GM18873 (cell line): ENCODE measurements around the gene CTCF.

ENCODE experiments used
- ATAC-seq: cut with Tn5 transposase; IDR thresholded peaks from one replicate; pipeline ENCODE4 v1.9.1; 2021; ENCODE audit warnings: mild to moderate bottlenecking, moderate library complexity, moderate number of reproducible peaks; ENCODE audit not compliant: unreplicated experiment, low FRiP score

The CTCF gene

DNA sequence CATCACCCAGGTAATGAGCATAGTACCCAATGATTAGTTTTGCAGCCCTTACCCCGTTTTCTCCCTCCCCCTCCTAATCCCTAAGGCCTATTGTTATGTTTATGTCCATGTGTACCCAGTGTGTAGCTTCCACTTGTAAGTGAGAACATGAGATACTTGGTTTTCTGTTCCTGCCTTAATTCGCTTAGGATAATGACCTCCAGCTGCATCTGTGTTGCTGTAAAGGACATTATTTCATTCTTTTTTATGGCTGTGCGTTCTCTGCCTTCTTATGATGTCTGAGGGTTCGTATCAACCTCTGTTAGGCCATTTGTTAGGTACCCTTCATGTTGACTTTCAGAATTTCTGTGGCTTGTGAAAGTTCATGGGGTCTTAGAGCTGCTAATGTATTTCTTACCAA lies 31.0 kb downstream of the CTCF start:
- ATAC-seq, result no peak

DNA sequence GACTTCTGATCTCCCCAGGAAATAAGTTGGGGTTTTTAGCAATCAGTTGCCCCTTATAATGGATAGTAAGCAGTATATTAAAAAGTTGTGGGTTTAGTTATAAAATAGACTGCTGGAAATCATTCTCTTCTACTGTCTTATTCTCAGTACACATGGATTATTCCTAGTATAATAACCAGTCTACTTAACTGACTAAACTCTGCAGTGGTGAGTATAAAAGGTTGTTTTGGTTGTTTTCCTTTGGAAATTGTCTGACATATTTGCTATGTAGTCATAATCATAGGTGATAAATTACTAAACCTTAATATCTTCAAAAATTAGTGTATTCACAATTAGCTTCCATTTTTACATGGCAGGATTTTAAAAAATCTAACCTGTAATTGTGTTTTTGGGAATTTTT lies 31.4 kb downstream of the CTCF start:
- no peak for ATAC-seq

DNA sequence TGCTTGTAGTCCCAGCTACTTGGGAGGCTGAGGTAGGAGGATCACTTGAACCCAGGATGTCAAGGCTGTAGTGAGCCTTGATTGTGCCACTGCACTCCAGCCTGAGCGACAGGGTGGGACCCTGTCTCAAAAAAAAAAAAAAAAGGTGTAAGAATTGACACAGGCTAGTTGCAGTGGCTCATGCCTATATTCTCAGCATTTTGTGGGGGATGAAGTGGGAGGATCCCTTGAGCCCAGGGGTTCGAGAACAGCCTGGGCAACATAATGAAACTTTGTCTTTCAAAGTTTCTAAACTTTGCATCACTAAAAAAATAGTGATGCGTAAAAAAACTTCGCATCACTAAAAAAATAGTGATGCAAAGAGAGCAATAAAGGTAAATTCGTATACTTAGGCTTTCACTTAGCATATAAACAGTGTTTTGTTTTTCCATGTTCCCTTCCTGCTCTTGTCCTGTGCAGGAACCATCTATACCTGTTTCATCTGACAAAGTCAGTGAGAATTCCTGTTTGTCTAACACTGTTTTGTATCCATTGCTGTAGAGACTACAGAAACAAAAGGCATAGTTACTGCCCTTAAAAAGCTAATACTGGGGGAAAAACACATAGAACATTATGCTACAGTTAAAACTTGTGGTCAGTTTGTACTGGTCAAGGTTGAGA lies 32.1 kb downstream of the CTCF start:
- ATAC-seq, result no peak

DNA sequence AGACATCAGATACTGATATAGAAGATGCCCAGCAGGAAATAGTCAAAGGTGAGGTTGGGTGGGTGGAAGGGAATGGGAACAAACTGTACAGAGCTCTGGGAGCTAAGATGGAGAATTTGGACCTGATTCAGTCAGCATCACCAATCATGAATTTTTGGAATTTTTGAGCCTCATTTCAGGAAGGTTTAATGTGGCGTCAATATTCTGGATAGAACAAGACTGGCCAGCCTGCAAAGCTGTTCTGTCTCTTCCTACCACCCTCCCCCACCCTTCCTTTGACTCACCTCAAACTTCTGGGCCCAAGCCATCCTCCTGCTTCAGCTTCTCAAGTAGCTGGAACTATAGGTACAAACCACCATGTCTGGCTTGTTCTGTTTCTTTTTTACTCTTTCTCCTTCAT lies 32.6 kb downstream of the CTCF start:
- no peak for ATAC-seq

DNA sequence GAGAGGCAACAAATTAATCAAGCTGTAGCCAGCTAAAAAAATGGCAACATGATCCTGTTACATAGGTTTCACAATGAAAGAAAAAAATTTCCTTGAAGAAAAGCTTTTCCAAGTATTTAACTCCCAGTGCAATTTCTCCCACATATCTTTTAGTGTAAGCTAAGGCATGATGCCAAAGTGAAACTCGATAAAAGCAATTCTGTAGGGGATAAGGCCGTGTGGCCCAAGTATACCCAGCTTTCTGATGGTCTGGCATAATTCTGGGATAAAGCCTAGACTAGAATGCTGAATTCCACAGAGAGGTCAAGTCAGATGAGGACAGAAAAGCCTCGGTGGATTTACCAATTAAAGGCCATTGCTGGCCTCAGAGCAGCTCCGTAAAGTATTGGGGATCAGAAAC lies 36.2 kb downstream of the CTCF start:
- ATAC-seq, result no peak

DNA sequence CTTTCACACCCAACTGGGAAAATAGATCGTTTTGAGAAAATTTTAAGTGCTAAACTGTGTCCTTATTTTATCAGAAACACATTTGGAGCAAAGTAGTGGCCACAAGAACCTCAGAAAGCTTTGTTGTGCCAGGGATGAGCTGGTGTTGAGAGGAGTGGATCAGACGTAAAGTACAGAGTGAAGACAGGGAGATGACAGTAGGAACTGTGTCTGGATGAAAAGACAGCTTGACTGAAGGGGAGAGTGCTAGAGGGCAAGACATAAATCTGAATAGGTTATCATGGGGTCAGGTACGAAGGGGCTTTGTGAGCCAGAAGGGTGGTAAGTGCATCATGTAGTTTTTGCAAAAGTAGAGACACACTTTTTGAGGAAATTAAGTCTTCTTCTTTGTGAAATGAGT lies 43.3 kb downstream of the CTCF start:
- no peak for ATAC-seq

DNA sequence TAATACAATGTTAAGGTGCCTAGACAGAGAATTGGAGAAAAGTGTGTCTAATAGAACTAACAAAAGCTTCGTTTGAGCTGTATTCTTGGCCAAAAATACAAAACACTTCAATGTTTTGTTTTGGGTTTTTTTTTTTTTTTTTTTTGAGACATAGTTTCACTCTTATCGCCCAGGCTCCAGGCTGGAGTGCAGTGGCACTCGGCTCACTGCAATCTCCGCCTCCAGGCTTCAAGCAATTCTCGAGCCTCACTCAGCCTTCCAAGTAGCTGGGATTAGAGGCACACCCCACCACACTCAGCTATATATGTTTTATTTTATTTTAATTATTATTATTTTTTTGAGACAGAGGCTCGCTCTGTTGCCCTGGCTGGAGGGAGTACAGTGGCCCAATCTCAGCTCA lies 44.3 kb downstream of the CTCF start:
- ATAC-seq, result no peak

DNA sequence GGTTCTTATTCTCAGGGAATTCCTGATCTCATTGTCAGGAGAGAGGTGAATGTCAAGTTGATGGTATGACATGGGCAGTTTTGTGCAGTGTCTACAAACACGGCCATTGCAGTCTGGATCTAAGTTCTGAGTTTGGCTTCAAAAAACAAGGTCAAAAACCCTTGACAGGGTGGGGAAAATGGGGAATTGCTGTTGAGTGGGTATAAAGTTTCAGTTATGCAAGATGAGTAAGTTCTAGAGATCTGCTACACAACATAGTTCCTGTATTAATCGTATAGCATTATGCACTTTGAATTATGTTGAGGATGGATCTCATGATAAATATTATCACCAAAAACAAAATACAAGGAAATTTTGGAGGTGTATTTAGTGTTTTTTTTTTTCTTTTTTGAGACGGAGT lies 46.0 kb downstream of the CTCF start:
- no peak for ATAC-seq

DNA sequence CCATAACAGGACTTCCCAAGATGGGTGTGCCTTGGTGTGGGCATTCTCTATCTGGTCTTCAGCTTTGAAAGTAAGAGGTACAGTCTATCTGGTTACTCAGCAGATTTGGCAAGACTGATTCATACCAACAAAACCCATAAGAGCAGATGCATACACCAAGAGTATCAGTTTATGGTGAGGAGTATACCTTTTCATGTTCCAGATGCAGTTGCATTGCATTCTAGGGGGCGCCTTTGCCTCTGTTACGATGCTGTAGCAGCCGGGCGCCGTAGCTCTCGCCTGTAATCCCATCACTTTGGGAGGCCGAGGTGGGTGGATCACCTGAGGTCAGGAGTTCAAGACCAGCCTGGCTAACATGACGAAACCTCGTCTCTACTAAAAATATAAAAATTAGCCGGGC lies 51.5 kb downstream of the CTCF start:
- no peak for ATAC-seq

DNA sequence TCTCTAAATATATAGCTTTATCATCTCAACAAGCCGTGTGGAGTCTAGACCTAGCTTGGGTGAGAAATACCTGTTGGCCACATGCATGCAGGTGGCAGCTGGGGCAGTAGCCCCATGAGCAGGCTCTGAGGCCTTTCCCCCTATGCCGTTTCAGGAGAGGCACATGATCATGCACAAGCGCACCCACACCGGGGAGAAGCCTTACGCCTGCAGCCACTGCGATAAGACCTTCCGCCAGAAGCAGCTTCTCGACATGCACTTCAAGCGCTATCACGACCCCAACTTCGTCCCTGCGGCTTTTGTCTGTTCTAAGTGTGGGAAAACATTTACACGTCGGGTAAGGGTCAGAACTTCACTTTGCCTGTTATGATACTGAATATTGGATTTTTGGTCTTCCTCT lies 65.9 kb downstream of the CTCF start:
- ATAC-seq, result no peak

DNA sequence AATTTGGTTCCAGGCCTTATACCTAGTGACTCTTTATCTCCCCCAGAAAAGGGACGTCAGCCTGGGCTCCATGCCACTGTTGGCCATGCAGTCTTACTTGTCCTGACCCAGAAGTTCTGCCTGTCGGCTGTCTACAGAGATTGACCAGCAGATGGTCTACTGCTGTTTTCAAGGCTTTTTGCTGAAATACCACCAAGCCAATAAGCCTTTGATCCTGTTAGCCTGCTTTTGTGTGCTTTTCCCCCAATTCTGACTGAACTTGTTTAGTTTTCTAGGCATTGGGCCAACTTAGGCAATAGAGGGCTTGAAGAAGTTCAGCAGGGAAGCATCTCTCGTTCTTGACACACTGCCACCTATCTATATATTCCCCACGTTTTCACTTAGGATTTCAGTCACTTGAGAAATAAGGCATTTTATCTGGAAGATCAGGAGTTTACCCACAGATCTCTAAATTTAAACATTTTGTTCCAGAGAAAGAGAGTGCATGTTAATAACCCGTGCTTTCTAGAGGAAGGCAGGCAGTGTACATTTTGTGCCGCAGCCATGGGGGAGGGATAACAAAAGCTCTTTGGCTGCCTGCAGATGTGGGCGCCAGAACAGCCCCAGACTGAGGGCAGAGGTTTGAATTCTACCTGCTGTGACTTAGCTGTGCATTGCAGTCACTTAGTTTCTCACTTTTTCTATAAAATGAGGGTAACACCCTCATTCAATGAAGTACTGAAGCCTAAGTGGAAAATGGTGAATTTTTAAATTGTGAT lies 70.3 kb downstream of the CTCF start:
- no peak for ATAC-seq

DNA sequence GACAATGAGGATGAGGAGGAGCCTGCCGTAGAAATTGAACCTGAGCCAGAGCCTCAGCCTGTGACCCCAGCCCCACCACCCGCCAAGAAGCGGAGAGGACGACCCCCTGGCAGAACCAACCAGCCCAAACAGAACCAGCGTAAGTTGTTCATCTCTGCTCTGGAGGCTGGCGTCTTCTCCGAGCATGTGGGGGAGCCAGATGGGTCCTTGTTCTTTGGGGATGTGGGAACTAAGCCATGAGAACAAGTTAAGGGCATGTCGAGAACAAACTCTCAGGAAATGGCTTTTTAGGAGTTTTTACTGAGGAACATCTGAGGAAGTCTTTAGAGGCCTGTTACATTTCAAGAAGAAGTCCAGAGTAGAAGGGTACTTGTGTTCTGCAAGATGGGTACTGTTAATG lies 74.4 kb downstream of the CTCF start:
- no peak for ATAC-seq

DNA sequence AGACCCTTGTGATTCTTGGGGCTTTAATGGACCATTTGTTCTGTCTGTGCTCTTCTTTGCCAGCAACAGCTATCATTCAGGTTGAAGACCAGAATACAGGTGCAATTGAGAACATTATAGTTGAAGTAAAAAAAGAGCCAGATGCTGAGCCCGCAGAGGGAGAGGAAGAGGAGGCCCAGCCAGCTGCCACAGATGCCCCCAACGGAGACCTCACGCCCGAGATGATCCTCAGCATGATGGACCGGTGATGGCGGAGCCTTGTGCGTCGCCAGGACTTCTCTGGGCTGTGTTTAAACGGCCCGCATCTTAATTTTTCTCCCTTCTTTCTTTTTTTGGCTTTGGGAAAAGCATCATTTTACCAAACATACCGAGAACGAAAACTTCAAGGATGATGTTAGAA lies 75.3 kb downstream of the CTCF start:
- ATAC-seq, result no peak

DNA sequence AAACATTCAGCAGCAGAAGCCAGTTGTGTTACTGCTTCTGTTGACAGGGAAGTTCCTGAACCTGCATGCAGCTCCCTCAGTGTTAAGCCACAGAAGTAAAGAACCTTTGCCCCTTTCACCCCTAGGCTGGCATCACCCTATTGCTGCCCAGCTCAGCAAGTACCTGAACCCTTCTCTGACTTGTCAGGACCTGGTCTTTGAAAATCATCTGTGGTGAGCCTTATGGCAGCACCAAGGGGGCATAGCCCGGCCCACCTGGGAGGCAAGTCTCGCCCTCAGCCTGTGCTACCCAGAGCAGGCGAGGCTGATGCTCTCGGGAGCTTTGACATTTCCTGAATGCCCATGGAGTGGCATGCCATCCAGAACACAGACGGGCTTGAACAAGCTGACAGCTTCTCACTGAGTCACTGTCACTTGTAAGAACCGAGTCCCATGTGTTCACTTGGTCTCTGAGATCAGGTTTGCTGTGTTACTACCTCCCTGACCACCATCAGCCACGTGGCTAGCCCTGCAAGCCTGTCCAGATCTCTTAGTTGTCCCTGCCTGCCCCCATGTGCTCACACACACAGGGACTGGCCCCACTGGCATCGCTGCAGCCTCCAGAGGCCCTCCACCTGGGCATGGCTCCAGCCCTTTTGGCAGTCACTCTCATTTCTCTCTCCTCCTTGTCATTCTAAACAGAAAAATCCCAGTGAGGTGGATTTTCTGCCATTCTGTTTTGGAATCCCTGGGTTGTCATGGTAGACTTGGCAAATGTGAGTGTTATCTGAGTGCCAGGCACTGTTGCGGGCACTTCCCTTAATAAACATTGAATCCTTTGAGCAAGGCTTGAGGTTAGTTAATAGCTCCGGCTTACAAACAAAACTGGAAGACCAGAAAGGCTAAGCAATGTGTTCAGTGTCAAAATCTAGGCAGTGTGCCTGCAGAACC lies 79.7 kb downstream of the CTCF start:
- ATAC-seq, result no peak

DNA sequence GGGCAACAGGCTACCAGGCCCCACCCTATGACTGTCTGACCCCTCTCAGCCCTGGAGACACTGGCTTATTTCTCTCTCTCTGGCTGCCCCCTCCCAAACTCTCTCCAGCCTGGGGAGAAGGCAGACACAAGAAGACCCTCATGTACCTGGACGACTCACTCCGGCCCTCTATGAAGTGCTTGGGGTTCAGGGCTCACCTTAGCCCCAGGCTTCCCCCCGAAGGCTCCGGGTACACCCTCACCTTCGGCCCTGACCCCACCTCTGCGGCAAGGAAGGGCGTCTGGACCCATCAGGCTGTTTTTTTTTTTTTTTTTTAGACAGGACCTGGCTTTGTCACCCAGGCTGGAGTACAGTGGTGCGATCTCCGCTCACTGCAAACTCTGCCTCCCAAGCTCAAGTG lies 81.7 kb downstream of the CTCF start:
- no peak for ATAC-seq

DNA sequence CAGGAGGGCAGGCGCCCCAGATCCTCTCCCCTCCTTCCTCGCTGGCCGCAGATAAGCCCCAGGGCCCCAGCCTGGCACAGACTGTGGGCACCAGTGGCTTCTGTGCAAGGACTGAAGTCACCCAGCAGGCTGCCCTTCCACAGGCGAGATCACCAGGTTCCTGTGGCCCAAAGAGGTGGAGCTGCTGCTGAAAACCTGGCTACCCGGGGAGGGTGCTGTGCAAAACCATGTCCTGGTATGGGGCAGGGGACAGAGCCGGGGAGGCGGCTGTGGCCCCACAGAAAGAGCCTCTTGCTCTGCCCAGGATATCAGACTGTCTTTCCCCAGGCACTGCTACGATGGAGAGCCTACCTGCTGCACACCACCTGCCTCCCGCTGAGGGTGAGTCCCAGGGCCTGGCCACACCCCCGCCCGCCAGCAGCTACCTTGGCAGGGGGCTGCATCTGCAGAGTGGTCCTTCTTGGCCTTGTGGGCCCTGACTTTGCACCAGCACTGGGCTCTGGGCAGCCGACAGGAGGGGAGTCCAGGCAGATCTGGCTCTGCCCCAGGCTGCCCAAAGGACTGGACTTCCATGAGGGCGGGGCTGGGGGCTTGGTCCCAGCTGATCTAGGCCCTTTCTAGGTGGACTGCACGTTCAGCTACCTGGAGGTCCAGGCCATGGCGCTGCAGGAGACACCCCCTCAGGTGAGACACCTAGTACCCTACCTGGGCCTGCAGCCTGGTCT lies 83.2 kb downstream of the CTCF start:
- no peak for ATAC-seq

DNA sequence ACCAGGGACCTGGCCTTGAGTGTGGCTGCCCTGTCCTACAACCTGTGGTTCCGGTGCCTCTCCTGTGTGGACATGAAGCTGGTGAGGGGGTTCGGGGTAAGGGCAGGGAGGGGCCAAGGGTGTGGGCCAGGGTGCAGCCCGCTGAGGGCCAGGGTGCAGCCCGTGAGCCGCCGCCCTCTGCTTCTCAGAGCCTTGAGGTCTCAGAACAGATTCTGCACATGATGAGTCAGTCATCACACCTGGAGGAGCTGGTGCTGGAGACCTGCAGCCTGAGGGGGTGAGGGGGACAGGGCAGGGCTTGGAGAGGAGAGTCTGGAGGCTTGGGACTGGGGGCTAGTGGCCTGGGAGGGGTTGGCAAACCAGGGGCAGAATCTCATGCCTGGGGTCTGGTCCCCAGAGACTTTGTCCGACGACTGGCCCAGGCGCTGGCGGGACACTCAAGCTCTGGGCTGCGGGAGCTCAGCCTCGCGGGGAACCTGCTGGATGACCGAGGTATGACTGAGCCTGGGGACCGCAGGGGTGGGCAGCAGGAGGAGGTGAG lies 84.9 kb downstream of the CTCF start:
- ATAC-seq, result no peak

DNA sequence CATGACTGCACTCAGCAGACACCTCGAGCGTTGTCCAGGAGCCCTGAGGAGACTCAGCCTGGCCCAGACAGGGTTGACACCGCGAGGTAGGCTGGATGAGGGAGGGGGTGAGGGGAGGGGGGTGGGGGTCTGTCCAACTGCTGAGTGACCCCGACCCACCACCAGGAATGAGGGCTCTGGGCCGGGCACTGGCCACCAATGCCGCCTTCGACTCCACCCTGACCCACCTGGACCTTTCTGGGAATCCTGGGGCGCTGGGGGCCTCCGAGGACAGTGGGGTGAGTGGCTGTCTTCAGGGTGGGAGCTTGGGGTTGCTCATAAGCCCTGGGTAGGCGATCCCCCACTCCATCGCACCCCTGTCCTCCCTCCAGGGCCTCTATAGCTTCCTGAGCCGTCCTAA lies 85.4 kb downstream of the CTCF start:
- no peak for ATAC-seq

DNA sequence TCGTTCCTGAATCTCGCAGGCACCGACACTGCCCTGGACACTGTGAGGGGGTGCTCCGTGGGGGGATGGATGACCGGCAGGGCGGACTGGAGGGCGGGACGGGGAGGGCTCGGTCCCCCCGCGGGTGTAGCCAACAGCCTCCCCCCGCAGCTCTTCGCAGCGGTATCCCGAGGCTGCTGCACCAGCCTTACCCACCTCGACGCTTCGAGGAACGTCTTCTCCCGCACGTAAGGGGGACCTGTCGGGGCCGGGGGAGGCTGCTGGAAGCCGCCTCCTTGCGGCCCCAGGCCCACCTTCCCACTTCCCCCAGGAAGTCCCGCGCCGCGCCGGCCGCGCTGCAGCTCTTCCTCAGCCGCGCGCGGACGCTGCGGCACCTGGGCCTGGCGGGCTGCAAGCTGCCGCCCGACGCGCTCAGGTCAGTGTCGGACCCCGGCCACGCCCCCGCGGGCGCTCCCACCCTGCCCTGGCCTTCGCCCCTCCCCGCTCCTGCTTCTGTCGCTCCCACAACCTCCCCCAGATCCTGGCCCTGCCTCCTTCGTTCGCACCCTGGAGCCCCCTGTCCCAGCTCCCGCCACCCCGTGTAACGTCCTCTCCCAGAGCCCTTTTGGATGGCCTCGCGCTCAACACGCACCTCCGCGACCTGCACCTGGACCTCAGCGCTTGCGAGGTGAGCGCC lies 85.9 kb downstream of the CTCF start:
- ATAC-seq, result no peak
